IMR-90 (cell line): ENCODE measurements around the gene CCDC50. TPM values are rescaled to one million over a fixed set of nuclear protein-coding genes. Genes with fewer than 3 reads are reported as not detected.

ENCODE experiments used
- ATAC-seq: fragments of 200-7000 bp; cut with Tn5 transposase; 2 replicates; pipeline ENCODE4 v1.9.1; 2020; ENCODE audit warnings: low read depth, mild to moderate bottlenecking, moderate library complexity
- BruUV-seq: library from RNA; stranded (reverse); fragments of 400-500 nt; replicated peaks from 2 replicates; lab custom pipeline; 2021; lab: Mats Ljungman, UMichigan
- CTCF ChIA-PET: fragments of 300-600 bp; formaldehyde crosslinking; extraction: SDS; loops from one replicate; lab custom pipeline; 2021; ENCODE audit warnings: antibody characterized with exemption; lab: Yijun Ruan, JAX
- POLR2A ChIA-PET: fragments of 300-600 bp; sonication (Branson Sonifier 250); formaldehyde crosslinking; loops from one replicate; lab custom pipeline; 2022; ENCODE audit warnings: antibody characterized with exemption; ENCODE audit not compliant: unreplicated experiment; lab: Charles Lee
- DNase-seq: peaks from one replicate; pipeline ENCODE4 v3.0.0; 2013
- H2AFZ ChIP-seq: replicated peaks from 2 replicates; pipeline ENCODE3; 2013; ENCODE audit warnings: low read length, mild to moderate bottlenecking; ENCODE audit not compliant: poor library complexity
- H2AK5ac ChIP-seq: 2 replicates; pipeline ENCODE4 v1.6.1; 2013; ENCODE audit warnings: low read depth, low read length, inconsistent platforms
- H2AK9ac ChIP-seq: replicated peaks from 2 replicates; pipeline ENCODE3; 2013; ENCODE audit warnings: mild to moderate bottlenecking, low read depth, low read length, moderate library complexity; ENCODE audit not compliant: poor library complexity
- H2BK120ac ChIP-seq: 2 replicates; pipeline ENCODE4 v1.6.1; 2013; ENCODE audit warnings: low read depth, low read length, inconsistent platforms
- H2BK15ac ChIP-seq: 3 replicates; pipeline ENCODE4 v1.6.1; 2013; ENCODE audit warnings: low read depth, low read length, inconsistent platforms
- H2BK20ac ChIP-seq: 2 replicates; pipeline ENCODE4 v1.6.1; 2013; ENCODE audit warnings: low read depth, mild to moderate bottlenecking, inconsistent platforms, low read length, moderate library complexity
- H2BK5ac ChIP-seq: 2 replicates; pipeline ENCODE4 v1.6.1; 2013; ENCODE audit warnings: mild to moderate bottlenecking, low read depth, low read length, inconsistent platforms; ENCODE audit not compliant: poor library complexity, severe bottlenecking
- H3K14ac ChIP-seq: replicated peaks from 2 replicates; pipeline ENCODE4 v1.6.1; 2013; ENCODE audit warnings: low read depth, low read length, inconsistent platforms
- H3K18ac ChIP-seq: 2 replicates; pipeline ENCODE4 v1.6.1; 2013; ENCODE audit warnings: low read depth, low read length, control low read depth
- H3K23ac ChIP-seq: 2 replicates; pipeline ENCODE4 v1.6.1; 2013; ENCODE audit warnings: low read depth, low read length, inconsistent platforms
- H3K27ac ChIP-seq: 2 replicates; pipeline ENCODE4 v1.5.1; 2013; ENCODE audit warnings: mild to moderate bottlenecking, control low read depth, low read length; ENCODE audit not compliant: insufficient read depth
- H3K27me3 ChIP-seq: 2 replicates; pipeline ENCODE4 v1.6.1; 2013; ENCODE audit warnings: low read length; ENCODE audit not compliant: control insufficient read depth, insufficient read depth
- H3K36me3 ChIP-seq: 2 replicates; pipeline ENCODE4 v1.6.1; 2013; ENCODE audit warnings: low read length, mixed read lengths; ENCODE audit not compliant: control insufficient read depth, insufficient read depth
- H3K4ac ChIP-seq: 2 replicates; pipeline ENCODE4 v1.6.1; 2013; ENCODE audit warnings: low read depth, low read length, inconsistent platforms
- H3K4me1 ChIP-seq: 2 replicates; pipeline ENCODE4 v1.6.1; 2013; ENCODE audit warnings: low read length, mixed read lengths; ENCODE audit not compliant: control insufficient read depth, insufficient read depth
- H3K4me2 ChIP-seq: 2 replicates; pipeline ENCODE4 v1.6.1; 2013; ENCODE audit warnings: low read depth, mild to moderate bottlenecking, control low read depth, low read length, moderate library complexity
- H3K4me3 ChIP-seq: 2 replicates; pipeline ENCODE4 v1.5.1; 2013; ENCODE audit warnings: low read depth, mild to moderate bottlenecking, control low read depth, low read length, moderate library complexity; ENCODE audit not compliant: insufficient read depth
- H3K56ac ChIP-seq: 2 replicates; pipeline ENCODE4 v1.6.1; 2013; ENCODE audit warnings: low read length, inconsistent platforms; ENCODE audit not compliant: insufficient read depth; ENCODE audit errors: extremely low read depth
- H3K79me1 ChIP-seq, 2 experiments: 2 replicates each; pipeline ENCODE4 v1.6.1; 2013; ENCODE audit warnings: low read length in 2 of 2, inconsistent platforms in 1 of 2, low read depth in 1 of 2
- H3K9ac ChIP-seq: 2 replicates; pipeline ENCODE4 v1.6.1; 2013; ENCODE audit warnings: low read depth, low read length, control low read depth
- H3K9me1 ChIP-seq: 2 replicates; pipeline ENCODE4 v1.6.1; 2013; ENCODE audit warnings: low read length, inconsistent platforms; ENCODE audit not compliant: insufficient read depth
- H3K9me3 ChIP-seq: 2 replicates; pipeline ENCODE4 v1.6.1; 2013; ENCODE audit warnings: low read length; ENCODE audit not compliant: control insufficient read depth, insufficient read depth
- H4K20me1 ChIP-seq: 2 replicates; pipeline ENCODE4 v1.6.1; 2013; ENCODE audit warnings: low read length, inconsistent platforms; ENCODE audit not compliant: insufficient read depth
- H4K5ac ChIP-seq: 2 replicates; pipeline ENCODE4 v1.6.1; 2013; ENCODE audit warnings: mild to moderate bottlenecking, low read depth, low read length, control low read depth
- H4K8ac ChIP-seq, 2 experiments: 2 replicates each; pipeline ENCODE4 v1.6.1; 2013; ENCODE audit warnings: low read depth in 2 of 2, low read length in 2 of 2, control low read depth in 1 of 2, inconsistent platforms in 1 of 2
- H4K91ac ChIP-seq: 2 replicates; pipeline ENCODE4 v1.6.1; 2013; ENCODE audit warnings: low read depth, low read length, inconsistent platforms; ENCODE audit not compliant: insufficient read depth
- BHLHE40 ChIP-seq: fragments of 150-350 bp; IDR thresholded peaks from 2 replicates; pipeline ENCODE4 v1.6.1; 2016; ENCODE audit warnings: mild to moderate bottlenecking, low read depth, low read length
- CEBPB ChIP-seq: IDR thresholded peaks from 2 replicates; pipeline ENCODE4 v1.6.1; 2012; ENCODE audit warnings: low read depth, low read length, improper control_type of control experiment
- CHD1 ChIP-seq: IDR thresholded peaks from 2 replicates; pipeline ENCODE4 v1.6.1; 2012; ENCODE audit warnings: low read depth, low read length, improper control_type of control experiment
- CTCF ChIP-seq: conservative IDR thresholded peaks from 2 replicates; pipeline ENCODE4 v1.5.1; 2012; ENCODE audit warnings: mild to moderate bottlenecking, low read depth, low read length, improper control_type of control experiment
- ELK1 ChIP-seq: fragments of 150-350 bp; IDR thresholded peaks from 2 replicates; pipeline ENCODE4 v1.6.1; 2016; ENCODE audit warnings: low read depth, mild to moderate bottlenecking, low read length, moderate library complexity, borderline replicate concordance
- FOS ChIP-seq: fragments of 150-350 bp; IDR thresholded peaks from 2 replicates; pipeline ENCODE4 v1.6.1; 2016; ENCODE audit warnings: low read depth, low read length
- MAFK ChIP-seq: IDR thresholded peaks from 2 replicates; pipeline ENCODE4 v1.6.1; 2012; ENCODE audit warnings: low read depth, low read length, improper control_type of control experiment
- MAZ ChIP-seq: IDR thresholded peaks from 2 replicates; pipeline ENCODE4 v1.6.1; 2012; ENCODE audit warnings: low read depth, mild to moderate bottlenecking, low read length, improper control_type of control experiment, moderate library complexity, borderline replicate concordance
- MXI1 ChIP-seq: IDR thresholded peaks from 2 replicates; pipeline ENCODE4 v1.6.1; 2012; ENCODE audit warnings: low read depth, mild to moderate bottlenecking, low read length, moderate library complexity, borderline replicate concordance
- NFE2L2 ChIP-seq: fragments of 150-350 bp; IDR thresholded peaks from 2 replicates; pipeline ENCODE4 v1.6.1; 2016; ENCODE audit warnings: low read depth, mild to moderate bottlenecking, low read length
- POLR2A ChIP-seq: IDR thresholded peaks from 2 replicates; pipeline ENCODE4 v1.6.1; 2012; ENCODE audit warnings: mild to moderate bottlenecking, low read depth, low read length
- RAD21 ChIP-seq: IDR thresholded peaks from 2 replicates; pipeline ENCODE4 v1.6.1; 2012; ENCODE audit warnings: low read length, improper control_type of control experiment
- RCOR1 ChIP-seq: IDR thresholded peaks from 2 replicates; pipeline ENCODE4 v1.6.1; 2012; ENCODE audit warnings: mild to moderate bottlenecking, low read length, improper control_type of control experiment; ENCODE audit not compliant: insufficient replicate concordance
- RFX5 ChIP-seq: IDR thresholded peaks from 2 replicates; pipeline ENCODE4 v1.8.0; 2012; ENCODE audit warnings: low read depth, mild to moderate bottlenecking, low read length, moderate library complexity
- SMC3 ChIP-seq: fragments of 150-350 bp; IDR thresholded peaks from 2 replicates; pipeline ENCODE4 v1.6.1; 2016; ENCODE audit warnings: low read depth, mild to moderate bottlenecking, antibody characterized with exemption, low read length, moderate library complexity
- USF2 ChIP-seq: fragments of 150-350 bp; IDR thresholded peaks from 2 replicates; pipeline ENCODE4 v1.6.1; 2017; ENCODE audit warnings: mild to moderate bottlenecking, antibody characterized with exemption, low read length, low read depth
- WGBS, 2 experiments: methylation state at CpG; one replicate each; pipeline versions ENCODE4 v1.1.5 to v1.1.7; 2013; ENCODE audit warnings: missing lambda C conversion rate in 2 of 2; ENCODE audit not compliant: insufficient read length in 1 of 2; ENCODE audit errors: extremely low coverage in 2 of 2; 5-methylcytosine and 5-hydroxymethylcytosine counted together
- dilution Hi-C: fragments of 300-500 bp; cut with HindIII; formaldehyde crosslinking; loops from one replicate; pipeline ENCODE4 v1.14.3; 2018; ENCODE audit warnings: low sequenced_read_pairs; ENCODE audit not compliant: unreplicated experiment
- in situ Hi-C: fragments of 300-500 bp; cut with MboI; formaldehyde crosslinking; loops from 3 replicates; pipeline ENCODE4 v1.14.3; 2019; ENCODE audit warnings: low sequenced_read_pairs, inconsistent platforms, mixed read lengths
- intact Hi-C: fragments of 100-400 bp; cut with micrococcal nuclease; formaldehyde crosslinking; loops from 2 replicates; pipeline ENCODE4 v1.10.0; 2022
- polyA plus RNA-seq, 3 experiments: library from polyadenylated mRNA; depleted of rRNA; stranded (reverse); fragments of >200 nt; gene quantifications; 2 replicates each; pipeline ENCODE4 v1.2.3, GENCODE V29; 2012; ENCODE audit warnings: low replicate concordance in 1 of 3
- total RNA-seq: library from RNA; depleted of rRNA; stranded (reverse); fragments of >200 nt; gene quantifications from 2 replicates; pipeline ENCODE4 v1.2.3, GENCODE V29; 2012

CCDC50 gene
- total and polyA plus RNA-seq, 2 of the 4 experiments (the other 2 are of a cell fraction) = 59.0 to 63.1 TPM

- Histone ChIP-seq H2BK5ac (peak overlapping the region; percentile 35), H3K9ac (no peak overlapping the region), H3K4ac (no peak overlapping the region), H3K27me3 (no peaks in the 10 kb centered on the region), H3K36me3 (no peaks in the 10 kb centered on the region; the same call in 1 of the 2 replicates), H2BK120ac (no peak overlapping the region), H3K18ac (no peak overlapping the region), H4K5ac (no peak overlapping the region), H2AK9ac (no peak overlapping the region), H3K9me3 (no peaks in the 10 kb centered on the region), H3K4me1 (peaks cover 22% of the 10 kb centered on the region), H2AK5ac (no peak overlapping the region), H2BK15ac (no peak overlapping the region), H4K91ac (no peak overlapping the region), H3K23ac (no peak overlapping the region), H4K8ac (0 out of 4 replicates have a peak overlapping the region, but pooled peaks of 1 of the 2 experiments have one; percentile 19), H2BK20ac (no peak overlapping the region), H3K9me1 (peaks cover 11% of the 10 kb centered on the region), H3K79me1 (peaks cover 5 to 45% of the 10 kb centered on the region in 2 experiments; a peak in 3 of 4 replicates), H4K20me1 (peaks cover 57% of the 10 kb centered on the region; the same call in 1 of the 2 replicates), H2AFZ (no peak overlapping the region), H3K4me2 (no peak overlapping the region; the same call in 1 of the 2 replicates), H3K56ac (no peak overlapping the region), H3K14ac (no peak overlapping the region), H3K27ac (no peak overlapping the region), H3K4me3 (no peak overlapping the region)
- intact Hi-C loops = no loop called here
- WGBS, 2 experiments = no CpG with 5 or more reads among the region's 1 CpG
- CTCF ChIA-PET = no interaction called here
- dilution Hi-C loops = no loop called here
- no TSS peak for BruUV-seq
- no peak for TF ChIP-seq ELK1
- no peak for TF ChIP-seq POLR2A
- no peak for TF ChIP-seq RCOR1
- no peak for TF ChIP-seq MAZ
- TF ChIP-seq SMC3 = no peak
- TF ChIP-seq CHD1 = no peak
- no peak for TF ChIP-seq USF2
- no peak for TF ChIP-seq BHLHE40
- TF ChIP-seq MXI1 = no peak
- TF ChIP-seq FOS = no peak
- TF ChIP-seq NFE2L2 = no peak
- TF ChIP-seq RFX5 = no peak
- TF ChIP-seq CTCF = no peak
- TF ChIP-seq RAD21 = no peak
- TF ChIP-seq CEBPB = no peak
- no peak for TF ChIP-seq MAFK
- no peak for DNase-seq
- ATAC-seq = no peak
- in situ Hi-C loops = loop anchor here (25.0 kb wide), 1 partner anchor 1539 kb away; no protein-coding TSS in a partner anchor
- POLR2A ChIA-PET = no interaction called here
These were observed 18.9 kb downstream of the CCDC50 start for GRCh38 chr3:191348098-191348497.
